GM23248 (cell line): Measurements from ENCODE around the gene MRFAP1. TPM values are rescaled to one million over a fixed set of nuclear protein-coding genes. Genes with fewer than 3 reads are reported as not detected.
A peak's percentile ranks its signal among the peaks of the same experiment; 100 is the strongest.
"Not testable (repeated sequence)": the region's sequence is repeated elsewhere in the genome, so short reads cannot be mapped to it uniquely, and the experiment has no call there.

Experiments used
- DNase-seq: peaks from one replicate; pipeline ENCODE4 v3.0.0-alpha.2; 2015
- H2AFZ ChIP-seq: fragments of 200-600 bp; sonication (generic); 2 replicates; pipeline ENCODE4 v1.6.1; 2016; ENCODE audit warnings: antibody characterized with exemption
- H3F3A ChIP-seq: fragments of 200-600 bp; sonication (generic); 2 replicates; pipeline ENCODE4 v1.6.1; 2016; ENCODE audit warnings: mild to moderate bottlenecking, antibody characterized with exemption, mixed run types; ENCODE audit not compliant: insufficient read depth
- H3K27ac ChIP-seq: fragments of 200-600 bp; sonication (generic); 2 replicates; pipeline ENCODE4 v1.5.1; 2016; ENCODE audit warnings: mild to moderate bottlenecking
- H3K27me3 ChIP-seq: fragments of 200-600 bp; sonication (generic); replicated peaks from 2 replicates; pipeline ENCODE4 v1.6.1; 2016; ENCODE audit warnings: mild to moderate bottlenecking; ENCODE audit not compliant: insufficient read depth
- H3K36me3 ChIP-seq: fragments of 200-600 bp; sonication (generic); 2 replicates; pipeline ENCODE4 v1.6.1; 2016; ENCODE audit warnings: low read depth, mild to moderate bottlenecking
- H3K4me1 ChIP-seq: fragments of 200-600 bp; sonication (generic); 2 replicates; pipeline ENCODE4 v1.6.1; 2016; ENCODE audit warnings: mild to moderate bottlenecking; ENCODE audit not compliant: insufficient read depth
- H3K4me2 ChIP-seq: fragments of 200-600 bp; sonication (generic); one replicate; pipeline ENCODE4 v1.6.1; 2016; ENCODE audit warnings: mild to moderate bottlenecking; ENCODE audit not compliant: unreplicated experiment
- H3K4me3 ChIP-seq: fragments of 200-600 bp; sonication (generic); 2 replicates; pipeline ENCODE4 v1.5.1; 2016; ENCODE audit warnings: mild to moderate bottlenecking
- H3K79me2 ChIP-seq: fragments of 200-600 bp; sonication (generic); 2 replicates; pipeline ENCODE4 v1.6.1; 2016; ENCODE audit warnings: mild to moderate bottlenecking; ENCODE audit not compliant: insufficient read depth
- H3K9ac ChIP-seq: fragments of 200-600 bp; sonication (generic); 2 replicates; pipeline ENCODE4 v1.6.1; 2016; ENCODE audit warnings: mild to moderate bottlenecking
- H3K9me2 ChIP-seq: fragments of 200-600 bp; sonication (generic); 2 replicates; pipeline ENCODE4 v1.6.1; 2016; ENCODE audit warnings: mixed run types, mild to moderate bottlenecking, moderate library complexity; ENCODE audit not compliant: insufficient read depth
- H3K9me3 ChIP-seq: fragments of 200-600 bp; sonication (generic); one replicate; pipeline ENCODE4 v1.6.1; 2017; ENCODE audit warnings: low read depth
- H4K20me1 ChIP-seq: fragments of 200-600 bp; sonication (generic); 2 replicates; pipeline ENCODE4 v1.6.0; 2016; ENCODE audit not compliant: insufficient read depth
- EZH2 ChIP-seq: fragments of 200-600 bp; sonication (generic); IDR thresholded peaks from 2 replicates; pipeline ENCODE4 v1.6.1; 2018; ENCODE audit warnings: antibody characterized with exemption, mild to moderate bottlenecking; ENCODE audit not compliant: insufficient read depth, poor library complexity, severe bottlenecking
- EZH2phosphoT487 ChIP-seq: fragments of 200-600 bp; sonication (generic); IDR thresholded peaks from 2 replicates; pipeline ENCODE4 v1.6.1; 2018; ENCODE audit warnings: antibody characterized with exemption, moderate library complexity, mild to moderate bottlenecking, low read depth; ENCODE audit not compliant: insufficient read depth
- WGBS, 2 experiments: methylation state at CpG; one replicate each; pipeline ENCODE4 v1.1.6; 2015 to 2017; ENCODE audit warnings: low lambda C conversion rate in 2 of 2, low coverage in 1 of 2; ENCODE audit errors: missing lambda C conversion rate in 2 of 2; 5-methylcytosine and 5-hydroxymethylcytosine counted together
- in situ Hi-C: fragments of 300-500 bp; cut with MboI; formaldehyde crosslinking; loops from 2 replicates; pipeline ENCODE4 v1.15.0; 2020
- polyA plus RNA-seq: library from polyadenylated mRNA; unstranded; fragments of >200 nt; fragmentation: Nextera tagmentation; extraction: Ambion mirVana; gene quantifications from 2 replicates; pipeline ENCODE4 v1.2.1, GENCODE V29; 2016
- total RNA-seq: library from RNA; depleted of rRNA; stranded (reverse); fragments of >200 nt; shearing (Covaris generic); gene quantifications from 2 replicates; pipeline ENCODE4 v1.2.3, GENCODE V29; 2014

The MRFAP1 gene
- total and polyA plus RNA-seq, 2 experiments from 2014 or later: 108 to 261 TPM

DNA sequence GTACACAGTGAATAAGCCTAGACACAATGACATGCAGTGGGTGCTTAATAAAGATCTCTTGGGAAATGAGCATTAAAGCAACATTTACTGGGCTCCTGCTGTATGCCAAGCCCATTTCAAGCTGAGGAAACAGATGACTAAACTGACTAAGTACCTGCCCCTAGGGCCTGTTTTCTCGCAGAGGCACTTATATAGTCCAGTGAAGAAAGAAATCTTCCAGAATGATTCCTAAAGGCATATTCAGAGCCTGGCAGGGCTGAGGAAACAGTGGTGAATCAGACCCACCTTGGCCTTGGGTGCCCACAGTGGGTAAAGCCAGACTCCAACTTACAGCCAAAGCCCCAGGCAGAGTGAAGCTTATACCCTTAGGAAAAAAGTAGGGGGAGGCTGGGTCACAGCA lies 31.2 kb downstream of the MRFAP1 start:
- in situ Hi-C loops: no loop called here
- 85 to 88% methylated on average over 1 of the region's 1 CpG for WGBS, 2 experiments
- no peak overlapping the region for H3K4me3 ChIP-seq

DNA sequence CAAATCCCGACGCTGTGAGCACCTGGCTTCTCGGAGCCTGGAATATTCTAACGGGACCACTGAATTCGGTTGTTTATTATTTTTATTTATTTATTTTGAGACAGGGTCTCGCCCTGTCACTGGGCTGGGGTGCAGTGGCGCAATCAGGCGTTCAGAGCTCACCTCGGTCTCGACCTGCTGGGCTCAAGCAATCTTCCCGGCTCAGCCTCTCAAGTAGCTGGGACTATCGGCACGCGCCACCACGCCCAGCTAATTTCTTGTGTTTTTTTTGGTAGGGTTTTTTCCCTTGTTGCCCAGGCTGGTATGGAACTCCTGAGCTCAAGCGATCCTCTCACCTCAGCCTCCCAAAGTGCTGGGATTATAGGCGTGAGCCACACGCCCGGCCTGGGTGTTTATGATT lies 31.6 kb downstream of the MRFAP1 start:
- Histone ChIP-seq H3F3A (peaks cover 10% of the 10 kb centered on the region), H3K36me3 (no peaks in the 10 kb centered on the region), H3K27me3 (no peaks in the 10 kb centered on the region), H3K4me2 (no peak overlapping the region), H3K4me1 (peaks cover 15% of the 10 kb centered on the region), H3K4me3 (no peak overlapping the region), H3K79me2 (peaks cover 27% of the 10 kb centered on the region), H2AFZ (no peak overlapping the region), H3K27ac (no peak overlapping the region), H4K20me1 (no peaks in the 10 kb centered on the region; the same call in 1 of the 2 replicates), H3K9me3 (no peaks in the 10 kb centered on the region), H3K9ac (no peak overlapping the region), H3K9me2 (no peaks in the 10 kb centered on the region)
- WGBS, 2 experiments: 96 to 98% methylated on average over 19 of the region's 19 CpGs
- no peak for DNase-seq
- in situ Hi-C loops: no loop called here
- TF ChIP-seq EZH2: no peak
- no peak for TF ChIP-seq EZH2phosphoT487

More for the DNA sequence above, 31.2 kb downstream of the MRFAP1 start:
- no peaks in the 10 kb centered on the region for H3K9me2 ChIP-seq
- H3K4me2 ChIP-seq: no peak overlapping the region
- H2AFZ ChIP-seq: no peak overlapping the region
- no peak for DNase-seq
- peaks cover 10% of the 10 kb centered on the region for H3F3A ChIP-seq
- no peaks in the 10 kb centered on the region for H3K9me3 ChIP-seq
- no peak overlapping the region for H3K9ac ChIP-seq
- no peaks in the 10 kb centered on the region for H3K36me3 ChIP-seq
- peaks cover 15% of the 10 kb centered on the region for H3K4me1 ChIP-seq
- peaks cover 22% of the 10 kb centered on the region for H3K79me2 ChIP-seq
- TF ChIP-seq EZH2 (no peak), EZH2phosphoT487 (no peak)
- no peaks in the 10 kb centered on the region; the same call in 1 of the 2 replicates for H4K20me1 ChIP-seq
- H3K27me3 ChIP-seq: no peaks in the 10 kb centered on the region
- no peak overlapping the region for H3K27ac ChIP-seq

DNA sequence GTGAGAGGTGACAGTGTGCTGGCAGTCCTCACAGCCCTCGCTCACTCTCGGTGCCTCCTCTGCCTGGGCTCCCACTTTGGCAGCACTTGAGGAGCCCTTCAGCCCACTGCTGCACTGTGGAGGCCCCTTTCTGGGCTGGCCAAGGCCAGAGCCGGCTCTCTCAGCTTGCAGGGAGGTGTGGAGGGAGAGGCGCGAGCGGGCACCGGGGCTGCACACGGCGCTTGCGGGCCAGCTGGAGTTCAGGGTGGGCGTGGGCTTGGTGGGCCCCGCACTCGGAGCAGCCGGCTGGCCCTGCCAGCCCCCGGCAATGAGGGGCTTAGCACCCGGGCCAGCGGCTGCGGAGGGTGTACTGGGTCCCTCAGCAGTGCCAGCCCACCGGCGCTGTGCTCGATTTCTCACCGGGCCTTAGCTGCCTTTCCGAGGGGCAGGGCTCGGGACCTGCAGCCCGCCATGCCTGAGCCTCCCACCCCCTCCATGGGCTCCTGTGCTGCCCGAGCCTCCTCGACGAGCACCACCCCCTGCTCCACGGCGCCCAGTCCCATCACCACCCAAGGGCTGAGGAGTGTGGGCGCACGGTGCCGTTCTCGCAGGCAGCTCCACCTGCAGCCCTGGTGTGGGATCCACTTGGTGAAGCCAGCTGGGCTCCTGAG lies 32.2 kb downstream of the MRFAP1 start:
- in situ Hi-C loops, H3K4me3 ChIP-seq, DNase-seq, H3K27ac ChIP-seq, H3K9ac ChIP-seq, H2AFZ ChIP-seq, H3F3A ChIP-seq, H3K9me3 ChIP-seq, H3K27me3 ChIP-seq, H4K20me1 ChIP-seq, H3K36me3 ChIP-seq, H3K9me2 ChIP-seq, H3K4me2 ChIP-seq: not testable (repeated sequence)
- peaks cover 15% of the 10 kb centered on the region for H3K4me1 ChIP-seq
- H3K79me2 ChIP-seq: peaks cover 32% of the 10 kb centered on the region
- WGBS, 2 experiments: 96 to 97% methylated on average over 17 to 27 of the region's 34 CpGs

DNA sequence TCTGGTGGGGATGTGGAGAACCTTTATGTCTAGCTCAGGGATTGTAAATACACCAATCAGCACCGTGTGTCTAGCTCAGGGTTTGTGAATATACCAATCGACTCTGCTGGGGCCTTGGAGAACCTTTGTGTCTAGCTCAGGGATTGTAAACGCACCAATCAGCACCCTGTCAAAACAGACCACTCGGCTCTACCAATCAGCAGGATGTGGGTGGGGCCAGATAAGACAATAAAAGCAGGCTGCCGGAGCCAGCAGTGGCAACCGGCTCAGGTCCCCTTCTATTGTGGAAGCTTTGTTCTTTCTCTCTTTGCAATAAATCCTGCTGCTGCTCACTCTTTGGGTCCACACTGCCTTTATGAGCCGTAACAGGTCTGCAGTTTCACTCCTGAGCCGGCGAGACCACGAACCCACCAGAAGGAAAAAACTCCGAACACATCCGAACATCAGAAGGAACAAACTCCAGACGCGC lies 32.7 kb downstream of the MRFAP1 start:
- in situ Hi-C loops, H3K27me3 ChIP-seq, DNase-seq, H3K9me2 ChIP-seq, H3F3A ChIP-seq, H4K20me1 ChIP-seq, H3K36me3 ChIP-seq, H3K9me3 ChIP-seq: not testable (repeated sequence)
- peak overlapping the region; percentile 68 for H3K27ac ChIP-seq
- peaks cover 15% of the 10 kb centered on the region for H3K4me1 ChIP-seq
- H3K79me2 ChIP-seq: peaks cover 34% of the 10 kb centered on the region
- peak overlapping the region; percentile 100 for H2AFZ ChIP-seq
- peak overlapping the region; percentile 87 for H3K4me2 ChIP-seq
- H3K9ac ChIP-seq: peak overlapping the region; percentile 79
- H3K4me3 ChIP-seq: peak overlapping the region; percentile 84
- WGBS, 2 experiments: 23 to 24% methylated on average over 14 of the region's 14 CpGs
